Measurements from ENCODE around the gene DPYSL5. TPM values are rescaled to one million over a fixed set of nuclear protein-coding genes. Genes with fewer than 3 reads are reported as not detected.
A peak's percentile ranks its signal among the peaks of the same experiment; 100 is the strongest.
"Not testable (repeated sequence)": the region's sequence is repeated elsewhere in the genome, so short reads cannot be mapped to it uniquely, and the experiment has no call there.

Gene DPYSL5
- total and polyA plus RNA-seq, 12 donors = 0.34 to 1.6 (median 0.82) TPM; not detected in 4

- intact Hi-C loops (cut with DNase I) = no loop called here
- no peak for DNase-seq
- Histone ChIP-seq H3K9me3 (replicated peaks in 1 of 3) (no peaks in the 10 kb centered on the region), H3K27me3 (peaks cover 4% of the 10 kb centered on the region), H3K4me3 (no peak overlapping the region), H3K36me3 (replicated peaks in 1 of 2) (no peaks in the 10 kb centered on the region), H3K4me1 (replicated peaks in 1 of 2) (no peaks in the 10 kb centered on the region), H3K27ac (no peak overlapping the region)
- TF ChIP-seq, protein P1, sequence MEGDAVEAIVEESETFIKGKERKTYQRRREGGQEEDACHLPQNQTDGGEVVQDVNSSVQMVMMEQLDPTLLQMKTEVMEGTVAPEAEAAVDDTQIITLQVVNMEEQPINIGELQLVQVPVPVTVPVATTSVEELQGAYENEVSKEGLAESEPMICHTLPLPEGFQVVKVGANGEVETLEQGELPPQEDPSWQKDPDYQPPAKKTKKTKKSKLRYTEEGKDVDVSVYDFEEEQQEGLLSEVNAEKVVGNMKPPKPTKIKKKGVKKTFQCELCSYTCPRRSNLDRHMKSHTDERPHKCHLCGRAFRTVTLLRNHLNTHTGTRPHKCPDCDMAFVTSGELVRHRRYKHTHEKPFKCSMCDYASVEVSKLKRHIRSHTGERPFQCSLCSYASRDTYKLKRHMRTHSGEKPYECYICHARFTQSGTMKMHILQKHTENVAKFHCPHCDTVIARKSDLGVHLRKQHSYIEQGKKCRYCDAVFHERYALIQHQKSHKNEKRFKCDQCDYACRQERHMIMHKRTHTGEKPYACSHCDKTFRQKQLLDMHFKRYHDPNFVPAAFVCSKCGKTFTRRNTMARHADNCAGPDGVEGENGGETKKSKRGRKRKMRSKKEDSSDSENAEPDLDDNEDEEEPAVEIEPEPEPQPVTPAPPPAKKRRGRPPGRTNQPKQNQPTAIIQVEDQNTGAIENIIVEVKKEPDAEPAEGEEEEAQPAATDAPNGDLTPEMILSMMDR (IDR thresholded peaks at IDR 0.05) = no peak
- no peak for TF ChIP-seq POLR2A (IDR thresholded peaks at IDR 0.05)
- 65 to 70% (median 67%) methylated on average over 7 of the region's 7 CpGs for WGBS, 4 donors
These were observed 68.3 kb downstream of the DPYSL5 start for GRCh38 chr2:26916128-26916692.

DNA sequence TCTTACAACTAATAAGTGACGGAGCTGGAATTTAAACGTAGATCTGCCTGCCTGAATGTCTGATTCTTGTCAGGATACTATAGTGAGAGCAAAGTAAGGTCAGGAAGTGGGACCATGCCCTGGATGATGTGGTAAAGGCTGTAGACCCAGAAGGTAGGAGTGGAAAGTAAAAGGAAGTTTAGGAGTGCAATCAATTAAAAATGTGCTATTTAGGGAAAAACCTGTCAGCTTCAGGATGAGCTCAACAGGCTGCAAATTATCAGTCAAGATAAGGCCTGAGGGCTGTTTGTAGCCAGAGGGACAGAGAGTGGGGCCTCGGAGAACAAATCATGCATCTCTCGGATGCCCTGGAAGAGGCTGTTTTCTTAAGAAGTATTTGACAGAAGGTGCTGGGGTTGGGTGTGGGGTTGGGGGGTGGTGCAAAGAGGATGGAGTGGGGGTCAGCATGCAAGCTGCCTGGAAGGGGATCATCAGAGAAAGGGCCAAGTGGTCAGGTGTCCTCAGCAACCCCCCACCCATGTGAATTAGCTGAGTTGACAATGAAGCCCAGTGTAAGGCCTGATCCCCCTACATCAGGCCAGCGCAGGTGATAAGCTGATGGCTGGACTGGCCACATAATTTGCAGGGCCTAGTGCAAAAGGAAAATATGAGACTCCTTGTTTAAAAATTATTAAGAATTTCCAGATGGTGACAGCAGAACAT lies 69.4 kb downstream of the DPYSL5 start:
- Histone ChIP-seq H3K27ac (no peak overlapping the region), H3K9me3 (replicated peaks in 1 of 3) (no peaks in the 10 kb centered on the region), H3K27me3 (peaks cover 4% of the 10 kb centered on the region), H3K4me1 (replicated peaks in 1 of 2) (no peaks in the 10 kb centered on the region), H3K4me3 (no peak overlapping the region), H3K36me3 (replicated peaks in 1 of 2) (no peaks in the 10 kb centered on the region)
- intact Hi-C loops (cut with DNase I) = no loop called here
- TF ChIP-seq POLR2A (IDR thresholded peaks at IDR 0.05) = no peak
- TF ChIP-seq, protein P1 (IDR thresholded peaks at IDR 0.05) = no peak
- WGBS, 4 donors = 61 to 80% (median 72%) methylated on average over 5 of the region's 5 CpGs
- no peak for DNase-seq

GRCh38 chr2:26921323-26921722 lies 73.4 kb downstream of the DPYSL5 start:
- H3K4me3 ChIP-seq = no peak overlapping the region
- peak in 1 of 7 donors; percentile 17 for DNase-seq
- H3K9me3 ChIP-seq (replicated peaks in 1 of 3) = no peaks in the 10 kb centered on the region
- H3K36me3 ChIP-seq (replicated peaks in 1 of 2) = no peaks in the 10 kb centered on the region
- H3K27me3 ChIP-seq = no peaks in the 10 kb centered on the region
- WGBS, 4 donors = 80 to 92% (median 84%) methylated on average over 5 of the region's 5 CpGs
- TF ChIP-seq POLR2A (IDR thresholded peaks at IDR 0.05) = no peak
- TF ChIP-seq, protein P1 (IDR thresholded peaks at IDR 0.05) = no peak
- intact Hi-C loops (cut with DNase I) = no loop called here
- H3K4me1 ChIP-seq (replicated peaks in 1 of 2) = no peaks in the 10 kb centered on the region
- no peak overlapping the region for H3K27ac ChIP-seq

GRCh38 chr2:26922405-26923188 lies 74.7 kb downstream of the DPYSL5 start:
- H3K36me3 ChIP-seq (replicated peaks in 1 of 2) = no peaks in the 10 kb centered on the region
- intact Hi-C loops (cut with DNase I) = no loop called here
- no peaks in the 10 kb centered on the region for H3K4me1 ChIP-seq (replicated peaks in 1 of 2)
- H3K27ac ChIP-seq = no peak overlapping the region
- TF ChIP-seq, protein P1 (IDR thresholded peaks at IDR 0.05) = peak; percentile 27 to 57 (median 48)
- no peak for TF ChIP-seq POLR2A (IDR thresholded peaks at IDR 0.05)
- no peak overlapping the region for H3K4me3 ChIP-seq
- DNase-seq = peak; percentile 42 to 85 (median 62)
- 10 to 18% (median 14%) methylated on average over 8 of the region's 8 CpGs for WGBS, 4 donors
- H3K27me3 ChIP-seq = no peaks in the 10 kb centered on the region
- no peaks in the 10 kb centered on the region for H3K9me3 ChIP-seq (replicated peaks in 1 of 3)

DNA sequence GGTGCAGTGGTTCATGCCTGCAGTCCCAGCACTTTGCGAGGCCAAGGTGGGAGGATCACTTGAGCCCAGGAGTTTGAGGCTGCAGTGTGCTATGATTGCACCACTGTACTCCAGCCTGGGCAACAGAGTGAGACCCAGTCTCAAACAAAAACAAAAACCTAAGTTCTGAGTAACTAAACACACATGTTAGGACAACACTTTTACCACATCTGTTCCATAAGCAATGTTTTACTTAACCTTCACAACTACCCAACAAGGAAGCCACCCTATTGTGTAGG lies 75.2 kb downstream of the DPYSL5 start:
- 73 to 100% (median 81%) methylated on average over 1 of the region's 1 CpG for WGBS, 4 donors

More for the DNA sequence above, 75.2 kb downstream of the DPYSL5 start:
- intact Hi-C loops (cut with DNase I); DNase-seq; H3K36me3 ChIP-seq (replicated peaks in 1 of 2); H3K27ac ChIP-seq; H3K9me3 ChIP-seq (replicated peaks in 1 of 3); H3K4me1 ChIP-seq (replicated peaks in 1 of 2); H3K27me3 ChIP-seq; H3K4me3 ChIP-seq: not testable (repeated sequence)

Measured in adrenal gland (tissue), 12 donors.